Measurements from ENCODE around the gene NOC3L. TPM values are rescaled to one million over a fixed set of nuclear protein-coding genes. Genes with fewer than 3 reads are reported as not detected.

NOC3L gene
- total RNA-seq, 1 donor from 2014 or later = 21.6 TPM

- H3K9ac ChIP-seq (ENCODE audit: low read length) = no peak overlapping the region
- H3K27ac Mint-ChIP-seq (ENCODE audit: unreplicated experiment) = no peak overlapping the region
- peaks cover 44% of the 10 kb centered on the region for H3K36me3 ChIP-seq (ENCODE audit: insufficient read depth, low read length)
- H4K20me1 ChIP-seq (ENCODE audit: insufficient read depth, low read length) = peaks cover 13% of the 10 kb centered on the region
- H3K9me3 ChIP-seq (ENCODE audit: insufficient read depth, low read depth, low read length) = no peaks in the 10 kb centered on the region
- H3K4me3 ChIP-seq (ENCODE audit: insufficient read depth, low read depth, low read length) = no peak overlapping the region
- H3K36me3 Mint-ChIP-seq (ENCODE audit: low read depth, unreplicated experiment) = peaks cover 9% of the 10 kb centered on the region
- peaks cover 36% of the 10 kb centered on the region for H3K79me2 ChIP-seq (ENCODE audit: insufficient read depth, low read length)
- H3K27me3 Mint-ChIP-seq (ENCODE audit: low read depth, unreplicated experiment) = no peaks in the 10 kb centered on the region
- peaks cover 25% of the 10 kb centered on the region for H3K4me1 ChIP-seq (ENCODE audit: insufficient read depth, low read length)
- TF ChIP-seq EZH2 (IDR thresholded peaks at IDR 0.05; ENCODE audit: insufficient read depth, low read length) (no peak), CTCF (IDR thresholded peaks at IDR 0.05; ENCODE audit: insufficient read depth, low read depth, low read length) (no peak)
- no peak overlapping the region for H3K4me3 Mint-ChIP-seq (ENCODE audit: unreplicated experiment)
- DNase-seq (ENCODE audit: low read depth) (no peak), FAIRE-seq (no peak)
- H3K27me3 ChIP-seq (ENCODE audit: insufficient read depth, low read length) = no peaks in the 10 kb centered on the region
- no peaks in the 10 kb centered on the region for H3K9me3 Mint-ChIP-seq (ENCODE audit: unreplicated experiment)
- H2AFZ ChIP-seq (ENCODE audit: low read depth, low read length) = no peak overlapping the region
- peaks cover 10% of the 10 kb centered on the region for H3K4me1 Mint-ChIP-seq (ENCODE audit: low read depth, unreplicated experiment)
- H3K27ac ChIP-seq (ENCODE audit: low read depth, low read length) = no peak overlapping the region
- H3K4me2 ChIP-seq (ENCODE audit: low read length) = no peak overlapping the region
Measured at GRCh38 chr10:94357193-94357592, 5.5 kb downstream of the NOC3L start.

DNA sequence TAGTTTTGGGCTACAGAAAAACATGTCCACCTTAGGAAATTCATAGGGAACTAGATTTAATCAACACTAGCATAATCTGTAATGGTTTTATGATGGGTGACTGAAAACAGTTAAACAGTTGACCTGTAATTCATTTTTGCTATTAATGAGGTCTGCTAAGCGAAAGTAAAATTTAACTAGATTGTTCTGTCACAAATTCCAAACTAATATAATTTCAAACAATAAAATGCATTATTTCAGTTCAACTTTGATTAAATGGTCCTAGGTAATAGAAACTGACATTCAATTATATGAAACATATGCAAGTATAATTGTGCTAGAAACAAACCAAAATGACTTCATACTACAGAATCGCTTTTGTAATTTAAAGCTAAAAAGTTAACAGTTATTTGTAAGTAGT lies 6.9 kb downstream of the NOC3L start:
- Histone ChIP-seq H3K27ac (ENCODE audit: low read depth, low read length) (no peak overlapping the region), H2AFZ (ENCODE audit: low read depth, low read length) (no peak overlapping the region), H3K4me1 (ENCODE audit: insufficient read depth, low read length) (peaks cover 15% of the 10 kb centered on the region), H3K9ac (ENCODE audit: low read length) (no peak overlapping the region), H4K20me1 (ENCODE audit: insufficient read depth, low read length) (peaks cover 13% of the 10 kb centered on the region), H3K9me3 (ENCODE audit: insufficient read depth, low read depth, low read length) (no peaks in the 10 kb centered on the region), H3K36me3 (ENCODE audit: insufficient read depth, low read length) (peaks cover 46% of the 10 kb centered on the region), H3K79me2 (ENCODE audit: insufficient read depth, low read length) (peaks cover 23% of the 10 kb centered on the region), H3K27me3 (ENCODE audit: insufficient read depth, low read length) (no peaks in the 10 kb centered on the region), H3K4me2 (ENCODE audit: low read length) (no peak overlapping the region), H3K4me3 (ENCODE audit: insufficient read depth, low read depth, low read length) (no peak overlapping the region)
- TF ChIP-seq EZH2 (IDR thresholded peaks at IDR 0.05; ENCODE audit: insufficient read depth, low read length) = no peak
- no peak for TF ChIP-seq CTCF (IDR thresholded peaks at IDR 0.05; ENCODE audit: insufficient read depth, low read depth, low read length)
- DNase-seq (ENCODE audit: low read depth) = no peak
- Mint-ChIP-seq H3K36me3 (ENCODE audit: low read depth, unreplicated experiment) (peaks cover 9% of the 10 kb centered on the region), H3K4me1 (ENCODE audit: low read depth, unreplicated experiment) (peaks cover 10% of the 10 kb centered on the region), H3K27ac (ENCODE audit: unreplicated experiment) (no peak overlapping the region), H3K9me3 (ENCODE audit: unreplicated experiment) (no peaks in the 10 kb centered on the region), H3K27me3 (ENCODE audit: low read depth, unreplicated experiment) (no peaks in the 10 kb centered on the region), H3K4me3 (ENCODE audit: unreplicated experiment) (no peak overlapping the region)
- no peak for FAIRE-seq

GRCh38 chr10:94353336-94353735 lies 9.4 kb downstream of the NOC3L start:
- Histone ChIP-seq H3K27ac (ENCODE audit: low read depth, low read length) (no peak overlapping the region), H3K27me3 (ENCODE audit: insufficient read depth, low read length) (no peaks in the 10 kb centered on the region), H3K79me2 (ENCODE audit: insufficient read depth, low read length) (peaks cover 12% of the 10 kb centered on the region), H3K4me2 (ENCODE audit: low read length) (no peak overlapping the region), H3K36me3 (ENCODE audit: insufficient read depth, low read length) (peaks cover 60% of the 10 kb centered on the region), H4K20me1 (ENCODE audit: insufficient read depth, low read length) (peaks cover 5% of the 10 kb centered on the region), H3K9me3 (ENCODE audit: insufficient read depth, low read depth, low read length) (no peaks in the 10 kb centered on the region), H3K4me1 (ENCODE audit: insufficient read depth, low read length) (peaks cover 5% of the 10 kb centered on the region), H2AFZ (ENCODE audit: low read depth, low read length) (no peak overlapping the region), H3K9ac (ENCODE audit: low read length) (no peak overlapping the region), H3K4me3 (ENCODE audit: insufficient read depth, low read depth, low read length) (no peak overlapping the region)
- FAIRE-seq (no peak), DNase-seq (ENCODE audit: low read depth) (no peak)
- peaks cover 6% of the 10 kb centered on the region for H3K4me1 Mint-ChIP-seq (ENCODE audit: low read depth, unreplicated experiment)
- H3K36me3 Mint-ChIP-seq (ENCODE audit: low read depth, unreplicated experiment) = peaks cover 4% of the 10 kb centered on the region
- no peak overlapping the region for H3K4me3 Mint-ChIP-seq (ENCODE audit: unreplicated experiment)
- no peak overlapping the region for H3K27ac Mint-ChIP-seq (ENCODE audit: unreplicated experiment)
- TF ChIP-seq EZH2 (IDR thresholded peaks at IDR 0.05; ENCODE audit: insufficient read depth, low read length) (no peak), CTCF (IDR thresholded peaks at IDR 0.05; ENCODE audit: insufficient read depth, low read depth, low read length) (no peak)
- no peaks in the 10 kb centered on the region for H3K9me3 Mint-ChIP-seq (ENCODE audit: unreplicated experiment)
- H3K27me3 Mint-ChIP-seq (ENCODE audit: low read depth, unreplicated experiment) = no peaks in the 10 kb centered on the region
